OCI-LY1 (cell line): Measurements from ENCODE around the gene HBD.

Experiments
- EZH2 ChIP-seq: fragments of 200-600 bp; sonication (generic), shearing (Covaris generic); IDR thresholded peaks from 2 replicates; pipeline ENCODE4 v1.8.0; 2017; ENCODE audit warnings: borderline replicate concordance, mixed run types, mild to moderate bottlenecking, antibody characterized with exemption, low read length, moderate library complexity, mixed read lengths
- TF ChIP-seq, protein P1 (sequence below): fragments of 200-600 bp; sonication (generic), shearing (Covaris generic); IDR thresholded peaks from 2 replicates; pipeline ENCODE4 v1.5.1; 2017; ENCODE audit warnings: mild to moderate bottlenecking, antibody characterized with exemption, low read length, moderate library complexity, mixed read lengths

DNA sequence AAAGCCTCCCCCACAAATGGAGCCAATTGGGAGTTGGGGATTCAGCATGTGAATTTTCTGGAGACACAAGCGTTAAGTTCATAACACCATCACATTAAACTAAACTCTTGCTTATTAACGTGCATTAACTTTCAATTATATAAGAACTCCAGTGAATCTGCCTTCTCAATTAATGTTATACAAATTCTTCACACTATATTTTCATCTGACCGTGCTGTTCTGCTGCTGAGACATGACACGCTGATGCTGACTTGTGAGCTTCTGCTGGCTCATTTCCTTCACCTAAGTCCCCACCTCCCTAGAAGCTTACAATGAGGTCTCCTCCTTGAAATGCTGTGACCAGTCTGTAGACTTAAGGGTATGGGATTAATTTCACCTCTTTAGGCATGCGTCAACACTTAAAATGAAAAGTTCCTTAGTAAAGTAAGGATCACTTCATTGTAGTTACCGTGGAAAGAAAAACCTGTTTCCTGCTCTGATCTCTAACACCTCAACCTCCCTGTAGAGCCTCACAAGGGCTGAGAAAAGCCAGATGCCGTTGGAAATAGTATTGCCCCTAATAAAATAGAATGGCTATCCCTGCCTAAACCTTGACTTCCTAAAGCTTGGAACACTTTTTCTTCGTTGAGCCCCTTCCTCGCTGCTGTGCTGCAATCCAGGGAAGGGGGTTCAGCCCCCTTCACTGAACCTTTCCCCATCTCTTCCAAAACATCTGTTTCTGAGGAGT lies 18.1 kb upstream of the HBD start:
- no peak for TF ChIP-seq EZH2
- TF ChIP-seq, protein P1, sequence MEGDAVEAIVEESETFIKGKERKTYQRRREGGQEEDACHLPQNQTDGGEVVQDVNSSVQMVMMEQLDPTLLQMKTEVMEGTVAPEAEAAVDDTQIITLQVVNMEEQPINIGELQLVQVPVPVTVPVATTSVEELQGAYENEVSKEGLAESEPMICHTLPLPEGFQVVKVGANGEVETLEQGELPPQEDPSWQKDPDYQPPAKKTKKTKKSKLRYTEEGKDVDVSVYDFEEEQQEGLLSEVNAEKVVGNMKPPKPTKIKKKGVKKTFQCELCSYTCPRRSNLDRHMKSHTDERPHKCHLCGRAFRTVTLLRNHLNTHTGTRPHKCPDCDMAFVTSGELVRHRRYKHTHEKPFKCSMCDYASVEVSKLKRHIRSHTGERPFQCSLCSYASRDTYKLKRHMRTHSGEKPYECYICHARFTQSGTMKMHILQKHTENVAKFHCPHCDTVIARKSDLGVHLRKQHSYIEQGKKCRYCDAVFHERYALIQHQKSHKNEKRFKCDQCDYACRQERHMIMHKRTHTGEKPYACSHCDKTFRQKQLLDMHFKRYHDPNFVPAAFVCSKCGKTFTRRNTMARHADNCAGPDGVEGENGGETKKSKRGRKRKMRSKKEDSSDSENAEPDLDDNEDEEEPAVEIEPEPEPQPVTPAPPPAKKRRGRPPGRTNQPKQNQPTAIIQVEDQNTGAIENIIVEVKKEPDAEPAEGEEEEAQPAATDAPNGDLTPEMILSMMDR = no peak
